ENCODE data around the gene GRIN2A. TPM values are rescaled to one million over a fixed set of nuclear protein-coding genes. Genes with fewer than 3 reads are reported as not detected.

GRIN2A gene
- total RNA-seq, 1 donor from 2014 or later = 7.8 TPM

- Histone ChIP-seq H3K27ac (no peak overlapping the region), H3K4me1 (no peaks in the 10 kb centered on the region), H3K4me3 (no peak overlapping the region), H3K27me3 (no peaks in the 10 kb centered on the region), H3K36me3 (no peaks in the 10 kb centered on the region), H3K9me3 (no peaks in the 10 kb centered on the region)
- DNase-seq (ENCODE audit: low spot score in 2 of 2) = no peak
- intact Hi-C loops (cut with DNase I) = no loop called here
- TF ChIP-seq, protein P1, sequence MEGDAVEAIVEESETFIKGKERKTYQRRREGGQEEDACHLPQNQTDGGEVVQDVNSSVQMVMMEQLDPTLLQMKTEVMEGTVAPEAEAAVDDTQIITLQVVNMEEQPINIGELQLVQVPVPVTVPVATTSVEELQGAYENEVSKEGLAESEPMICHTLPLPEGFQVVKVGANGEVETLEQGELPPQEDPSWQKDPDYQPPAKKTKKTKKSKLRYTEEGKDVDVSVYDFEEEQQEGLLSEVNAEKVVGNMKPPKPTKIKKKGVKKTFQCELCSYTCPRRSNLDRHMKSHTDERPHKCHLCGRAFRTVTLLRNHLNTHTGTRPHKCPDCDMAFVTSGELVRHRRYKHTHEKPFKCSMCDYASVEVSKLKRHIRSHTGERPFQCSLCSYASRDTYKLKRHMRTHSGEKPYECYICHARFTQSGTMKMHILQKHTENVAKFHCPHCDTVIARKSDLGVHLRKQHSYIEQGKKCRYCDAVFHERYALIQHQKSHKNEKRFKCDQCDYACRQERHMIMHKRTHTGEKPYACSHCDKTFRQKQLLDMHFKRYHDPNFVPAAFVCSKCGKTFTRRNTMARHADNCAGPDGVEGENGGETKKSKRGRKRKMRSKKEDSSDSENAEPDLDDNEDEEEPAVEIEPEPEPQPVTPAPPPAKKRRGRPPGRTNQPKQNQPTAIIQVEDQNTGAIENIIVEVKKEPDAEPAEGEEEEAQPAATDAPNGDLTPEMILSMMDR (IDR thresholded peaks at IDR 0.05) = no peak
Observed at GRCh38 chr16:9713907-9714306, 468.3 kb downstream of the GRIN2A start.

DNA sequence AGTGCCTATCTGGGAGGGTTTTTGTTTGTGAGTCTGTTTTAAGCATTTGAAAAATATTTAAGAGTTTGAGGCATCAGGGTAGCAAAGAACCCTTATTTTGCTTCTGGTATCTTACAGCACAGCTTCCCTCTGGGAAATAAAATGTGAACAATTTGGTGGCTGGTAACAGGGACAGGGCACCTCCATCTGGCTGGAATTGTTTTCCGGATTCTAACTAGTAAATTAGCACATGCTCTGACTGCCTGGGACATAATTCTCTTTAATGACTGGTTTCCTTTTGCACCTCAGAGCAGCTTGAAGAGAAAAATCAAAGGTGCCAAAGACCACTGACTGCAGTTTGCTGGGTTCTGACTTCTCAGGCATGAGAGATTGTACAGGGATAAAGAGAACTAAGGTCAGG, 469.1 kb downstream of the GRIN2A start:
- TF ChIP-seq, protein P1 (IDR thresholded peaks at IDR 0.05) = no peak
- Histone ChIP-seq H3K4me1 (no peaks in the 10 kb centered on the region), H3K27ac (no peak overlapping the region), H3K9me3 (no peaks in the 10 kb centered on the region), H3K27me3 (no peaks in the 10 kb centered on the region), H3K36me3 (no peaks in the 10 kb centered on the region), H3K4me3 (no peak overlapping the region)
- no peak for DNase-seq (ENCODE audit: low spot score in 2 of 2)
- intact Hi-C loops (cut with DNase I) = no loop called here

DNA sequence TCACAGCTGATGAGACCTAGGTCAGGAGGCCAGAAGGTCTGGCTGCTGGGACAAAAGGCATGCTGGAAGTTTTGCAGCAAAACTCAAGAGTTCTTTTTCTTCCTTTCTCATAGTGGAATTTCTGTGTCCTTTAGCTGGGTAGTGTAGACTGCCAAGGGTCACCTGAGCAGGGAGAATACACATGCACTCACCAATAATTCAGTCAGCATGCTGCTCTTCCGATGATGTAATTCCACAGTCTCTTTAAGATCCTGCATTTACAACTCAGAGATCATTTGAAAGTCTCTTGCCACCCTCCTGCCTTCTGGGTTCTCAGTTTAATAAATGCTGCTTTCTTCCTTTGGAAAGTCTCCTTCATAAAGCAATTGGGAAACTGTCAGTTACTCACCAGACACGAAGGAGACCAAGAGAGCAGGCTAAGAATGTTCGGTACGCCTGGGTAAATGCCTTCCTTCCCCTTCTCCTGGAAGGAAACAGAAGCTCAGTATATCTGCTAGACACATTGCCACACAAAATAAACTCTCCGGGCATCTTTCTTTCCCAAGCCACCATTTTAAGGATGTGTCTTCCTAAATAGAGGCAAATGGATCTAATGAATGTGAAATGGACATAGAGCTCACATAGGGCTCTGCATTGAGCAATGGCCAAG, 473.1 kb downstream of the GRIN2A start:
- Histone ChIP-seq H3K4me1 (no peaks in the 10 kb centered on the region), H3K27me3 (no peaks in the 10 kb centered on the region), H3K4me3 (no peak overlapping the region), H3K36me3 (no peaks in the 10 kb centered on the region), H3K27ac (no peak overlapping the region), H3K9me3 (no peaks in the 10 kb centered on the region)
- intact Hi-C loops (cut with DNase I) = no loop called here
- TF ChIP-seq, protein P1 (IDR thresholded peaks at IDR 0.05) = no peak
- DNase-seq (ENCODE audit: low spot score in 2 of 2) = no peak

DNA sequence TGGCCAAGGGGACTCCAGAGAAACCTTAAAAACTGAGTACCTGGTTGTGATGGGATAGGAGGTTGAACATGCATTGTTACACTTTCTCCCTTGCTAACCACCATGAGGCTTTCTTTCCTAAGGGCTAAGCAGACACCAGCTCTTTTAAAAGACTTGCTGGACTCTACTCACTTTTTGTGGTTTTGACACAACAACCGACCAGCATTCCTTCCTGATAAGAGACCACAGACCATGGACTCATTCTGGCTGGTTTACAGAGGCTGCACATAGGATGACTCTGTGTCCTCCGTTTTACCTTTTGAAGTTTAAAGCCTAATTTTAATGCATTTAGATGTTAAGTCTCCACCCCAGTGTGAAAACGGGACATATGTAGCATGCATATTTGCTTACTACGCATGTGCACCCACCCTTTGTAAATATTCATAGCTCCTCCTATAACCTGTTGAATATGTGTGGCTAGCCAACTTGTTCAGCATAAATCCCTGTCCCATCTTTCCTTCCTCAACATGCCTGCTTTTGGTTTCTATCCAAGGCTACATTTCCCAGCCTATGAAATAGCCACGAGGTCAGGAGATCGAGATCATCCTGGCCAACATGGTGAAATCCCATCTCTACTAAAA, 475.9 kb downstream of the GRIN2A start:
- Histone ChIP-seq H3K4me1 (no peaks in the 10 kb centered on the region), H3K27me3 (no peaks in the 10 kb centered on the region), H3K27ac (no peak overlapping the region), H3K4me3 (no peak overlapping the region), H3K9me3 (no peaks in the 10 kb centered on the region), H3K36me3 (no peaks in the 10 kb centered on the region)
- TF ChIP-seq, protein P1 (IDR thresholded peaks at IDR 0.05) = no peak
- DNase-seq (ENCODE audit: low spot score in 2 of 2) = no peak
- intact Hi-C loops (cut with DNase I) = no loop called here

- Histone ChIP-seq H3K27me3 (no peaks in the 10 kb centered on the region), H3K9me3 (no peaks in the 10 kb centered on the region), H3K4me1 (no peaks in the 10 kb centered on the region), H3K36me3 (no peaks in the 10 kb centered on the region), H3K4me3 (no peak overlapping the region), H3K27ac (no peak overlapping the region)
- TF ChIP-seq, protein P1 (IDR thresholded peaks at IDR 0.05) = no peak
- intact Hi-C loops (cut with DNase I) = no loop called here
- no peak for DNase-seq (ENCODE audit: low spot score in 2 of 2)
Observed at GRCh38 chr16:9703731-9704130, 478.5 kb downstream of the GRIN2A start.

Other genes with a start within 250 kb of the GRIN2A start
- gene ATF7IP2, start 203.6 kb upstream of the GRIN2A start, total RNA-seq = not detected